Lower lobe of right lung (tissue), 2 donors: Measurements from ENCODE around the gene LETM1. TPM values are rescaled to one million over a fixed set of nuclear protein-coding genes. Genes with fewer than 3 reads are reported as not detected.

Experiments
- ATAC-seq, 2 donors: fragments of 200-7000 bp; cut with Tn5 transposase; one replicate each; pipeline ENCODE4 v1.9.1; 2020 to 2022; ENCODE audit warnings: mild to moderate bottlenecking in 2 of 2, moderate library complexity in 2 of 2
- DNase-seq: peaks from one replicate; pipeline ENCODE4 v3.0.0-alpha.2; 2020
- H3K27ac ChIP-seq: fragments of 200-600 bp; one replicate; pipeline ENCODE4 v1.8.0; 2022
- H3K27me3 ChIP-seq: fragments of 200-600 bp; one replicate; pipeline ENCODE4 v1.8.0; 2022; ENCODE audit warnings: low read depth
- H3K36me3 ChIP-seq: fragments of 200-600 bp; one replicate; pipeline ENCODE4 v1.8.0; 2022; ENCODE audit warnings: mild to moderate bottlenecking
- H3K4me1 ChIP-seq: fragments of 200-600 bp; one replicate; pipeline ENCODE4 v1.8.0; 2022
- H3K4me3 ChIP-seq: fragments of 200-600 bp; one replicate; pipeline ENCODE4 v1.8.0; 2022; ENCODE audit warnings: mild to moderate bottlenecking
- H3K9me3 ChIP-seq: fragments of 200-600 bp; one replicate; pipeline ENCODE4 v1.8.0; 2022
- CTCF ChIP-seq: fragments of 200-600 bp; IDR thresholded peaks from one replicate; pipeline ENCODE4 v1.8.0; 2022; ENCODE audit warnings: antibody characterized with exemption, mild to moderate bottlenecking
- intact Hi-C: fragments of 100-400 bp; cut with DNase I; formaldehyde crosslinking; loops from one replicate; pipeline ENCODE4 v1.11.0; 2022
- total RNA-seq: library from RNA; stranded (reverse); fragmentation: NEBNext Ultra II Directional; extraction: Animal tissue kit (Norgen Biotek cat#: 25700); gene quantifications from one replicate; pipeline ENCODE4 v1.2.1, GENCODE V29; 2021
- donor health status: DM: no; HTN: yes; CAD: no; lungs with severe emphysema.

The LETM1 gene
- total RNA-seq, 1 donor from 2014 or later: 33.6 TPM

DNA sequence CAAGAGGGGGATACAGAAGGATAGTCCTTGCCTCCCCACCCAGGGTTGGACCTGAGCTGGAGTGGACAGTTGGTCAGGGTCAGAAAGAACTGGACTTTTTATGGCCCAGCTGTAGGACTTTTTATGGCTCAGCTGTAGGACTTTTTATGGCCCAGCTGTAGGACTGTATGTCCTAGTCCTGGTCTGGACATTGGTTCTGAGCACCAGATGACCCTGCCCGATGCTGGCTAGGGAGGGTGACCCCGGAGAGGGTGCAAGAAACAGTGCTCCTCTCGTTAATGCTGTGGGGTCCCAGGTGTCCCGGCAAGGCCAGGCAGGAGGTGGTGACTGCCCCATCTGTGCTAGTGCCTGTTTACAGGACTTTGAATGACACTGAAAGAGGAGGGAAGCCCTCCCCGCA, 2.0 kb upstream of the LETM1 start:
- no peak overlapping the region for H3K27ac ChIP-seq
- H3K27me3 ChIP-seq: peaks cover 10% of the 10 kb centered on the region
- intact Hi-C loops: no loop called here
- H3K4me3 ChIP-seq: no peak overlapping the region
- TF ChIP-seq CTCF: no peak
- DNase-seq: no peak
- peaks cover 20% of the 10 kb centered on the region for H3K4me1 ChIP-seq
- ATAC-seq: no peak
- H3K36me3 ChIP-seq: no peaks in the 10 kb centered on the region
- no peaks in the 10 kb centered on the region for H3K9me3 ChIP-seq

- Histone ChIP-seq H3K4me1 (peaks cover 25% of the 10 kb centered on the region), H3K27ac (peak overlapping the region; percentile 84), H3K27me3 (peaks cover 3% of the 10 kb centered on the region), H3K36me3 (no peaks in the 10 kb centered on the region), H3K9me3 (no peaks in the 10 kb centered on the region), H3K4me3 (peak overlapping the region; percentile 96)
- ATAC-seq (peak; percentile 3 to 20), DNase-seq (no peak)
- TF ChIP-seq CTCF: no peak
- intact Hi-C loops: no loop called here
Measured at GRCh38 chr4:1856943-1857699, 1.2 kb upstream of the LETM1 start.

GRCh38 chr4:1855333-1856070, 454 bp downstream of the LETM1 start:
- H3K4me3 ChIP-seq: peak overlapping the region; percentile 96
- H3K4me1 ChIP-seq: peaks cover 37% of the 10 kb centered on the region

DNA sequence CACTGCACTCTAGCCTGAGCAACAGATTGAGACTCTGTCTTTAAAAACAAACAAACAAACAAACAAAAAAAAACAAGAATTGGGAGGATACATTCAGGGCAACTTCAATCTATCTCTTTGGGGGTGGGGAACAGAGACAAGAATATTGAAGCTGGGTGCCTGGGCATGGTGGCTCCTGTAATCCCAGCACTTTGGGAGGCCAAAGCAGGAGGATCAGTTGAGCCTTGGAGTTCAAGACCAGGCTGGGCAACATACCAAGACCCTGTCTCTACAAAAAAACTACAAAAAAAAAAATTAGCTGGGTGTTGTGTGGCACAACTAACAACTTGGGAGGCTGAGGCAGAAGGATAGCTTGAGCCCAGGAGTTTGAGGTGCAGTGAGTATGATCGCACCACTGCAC, 1.2 kb downstream of the LETM1 start:
- no peak for TF ChIP-seq CTCF
- Histone ChIP-seq H3K27me3 (no peaks in the 10 kb centered on the region), H3K4me3 (peak overlapping the region; percentile 96), H3K4me1 (peaks cover 37% of the 10 kb centered on the region), H3K36me3 (no peaks in the 10 kb centered on the region), H3K27ac (peak overlapping the region; percentile 84), H3K9me3 (no peaks in the 10 kb centered on the region)
- DNase-seq (no peak), ATAC-seq (no peak)
- intact Hi-C loops: no loop called here

More at GRCh38 chr4:1855333-1856070, 454 bp downstream of the LETM1 start:
- peak; percentile 35 to 53 for ATAC-seq
- Histone ChIP-seq H3K27ac (peak overlapping the region; percentile 84), H3K36me3 (no peaks in the 10 kb centered on the region), H3K27me3 (no peaks in the 10 kb centered on the region), H3K9me3 (no peaks in the 10 kb centered on the region)
- peak; percentile 60 for DNase-seq
- TF ChIP-seq CTCF: no peak
- intact Hi-C loops: no loop called here

GRCh38 chr4:1852904-1853623, 2.9 kb downstream of the LETM1 start:
- TF ChIP-seq CTCF: no peak
- H3K27ac ChIP-seq: no peak overlapping the region
- no peak for DNase-seq
- no peaks in the 10 kb centered on the region for H3K27me3 ChIP-seq
- no peak for ATAC-seq
- H3K4me1 ChIP-seq: peaks cover 37% of the 10 kb centered on the region
- intact Hi-C loops: no loop called here
- peaks cover 9% of the 10 kb centered on the region for H3K36me3 ChIP-seq
- no peaks in the 10 kb centered on the region for H3K9me3 ChIP-seq
- no peak overlapping the region for H3K4me3 ChIP-seq
